ENCODE measurements around the gene PMFBP1.

DNA sequence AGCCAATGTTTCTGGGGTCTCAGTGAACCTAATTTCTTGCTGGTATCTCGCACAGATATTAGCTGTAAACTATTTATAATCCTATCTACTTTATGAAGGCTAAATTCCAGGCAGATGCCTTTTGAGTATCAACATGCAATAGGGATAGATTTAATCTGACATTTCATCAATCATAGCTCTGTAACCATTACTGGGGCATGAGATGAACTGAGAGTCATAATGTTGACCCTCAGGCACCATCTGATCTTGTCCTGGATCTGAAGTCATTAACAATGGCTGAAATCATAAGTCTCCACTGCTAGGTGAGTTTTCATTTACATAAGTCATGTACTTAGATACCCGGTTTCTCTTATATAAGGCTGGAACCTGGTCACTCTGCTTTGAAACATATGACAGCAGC is 3.6 kb downstream of the PMFBP1 start:
- TF ChIP-seq FOXM1 (IDR thresholded peaks at IDR 0.05; ENCODE audit: borderline replicate concordance) (no peak), ZNF384 (IDR thresholded peaks at IDR 0.05) (no peak), ELF4 (IDR thresholded peaks at IDR 0.05) (no peak), SUZ12 (IDR thresholded peaks at IDR 0.05) (no peak), BHLHE40 (IDR thresholded peaks at IDR 0.05; ENCODE audit: borderline replicate concordance) (no peak), ARNT (IDR thresholded peaks at IDR 0.05) (no peak), SP1 (IDR thresholded peaks at IDR 0.05) (no peak), FOXK2 (IDR thresholded peaks at IDR 0.05) (no peak), PKNOX1 (IDR thresholded peaks at IDR 0.05) (no peak), TARDBP (IDR thresholded peaks at IDR 0.05) (no peak), NFRKB (IDR thresholded peaks at IDR 0.05) (no peak), HDGF (IDR thresholded peaks at IDR 0.05; ENCODE audit: borderline replicate concordance) (no peak), CTBP1 (IDR thresholded peaks at IDR 0.05; ENCODE audit: borderline replicate concordance) (no peak)
